OCI-LY1 (cell line): ENCODE data around the gene MAN1A2.

Experiments used
- H2AFZ ChIP-seq: fragments of 200-600 bp; sonication (generic), shearing (Covaris generic); 2 replicates; pipeline ENCODE4 v1.6.0; 2014; ENCODE audit warnings: antibody characterized with exemption, mild to moderate bottlenecking, low read length
- H3F3A ChIP-seq: fragments of 200-600 bp; sonication (generic), shearing (Covaris generic); 2 replicates; pipeline ENCODE4 v1.6.0; 2014; ENCODE audit warnings: mild to moderate bottlenecking, antibody characterized with exemption, low read length, moderate library complexity; ENCODE audit not compliant: insufficient read depth
- H3K27ac ChIP-seq: fragments of 200-600 bp; sonication (generic); 2 replicates; pipeline ENCODE4 v1.5.1; 2014; ENCODE audit warnings: low read length, mixed run types, mild to moderate bottlenecking, low read depth; ENCODE audit not compliant: poor library complexity, severe bottlenecking
- H3K27me3 ChIP-seq: fragments of 200-600 bp; sonication (generic); 2 replicates; pipeline ENCODE4 v1.6.0; 2014; ENCODE audit warnings: antibody characterized with exemption, mild to moderate bottlenecking, low read length, moderate library complexity; ENCODE audit not compliant: insufficient read depth
- H3K36me3 ChIP-seq: fragments of 200-600 bp; sonication (generic); 2 replicates; pipeline ENCODE4 v1.6.1; 2014; ENCODE audit warnings: mild to moderate bottlenecking, antibody characterized with exemption, low read length, moderate library complexity, mixed read lengths; ENCODE audit not compliant: insufficient read depth
- H3K4me1 ChIP-seq: fragments of 200-600 bp; sonication (generic); 2 replicates; pipeline ENCODE4 v1.5.1; 2014; ENCODE audit warnings: mild to moderate bottlenecking, low read length, moderate library complexity; ENCODE audit not compliant: insufficient read depth, severe bottlenecking
- H3K4me2 ChIP-seq: fragments of 200-600 bp; sonication (generic), shearing (Covaris generic); 2 replicates; pipeline ENCODE4 v1.6.1; 2014; ENCODE audit warnings: low read length
- H3K4me3 ChIP-seq: fragments of 200-600 bp; sonication (generic); 2 replicates; pipeline ENCODE4 v1.5.1; 2014; ENCODE audit warnings: low read length, low read depth, mild to moderate bottlenecking, mixed read lengths; ENCODE audit not compliant: poor library complexity, severe bottlenecking
- H3K79me2 ChIP-seq: fragments of 200-600 bp; shearing (Covaris generic); 2 replicates; pipeline ENCODE4 v1.6.1; 2016; ENCODE audit warnings: mixed run types, low read length, mixed read lengths; ENCODE audit not compliant: insufficient read depth
- H3K9ac ChIP-seq: fragments of 200-600 bp; sonication (generic), shearing (Covaris generic); 2 replicates; pipeline ENCODE4 v1.6.1; 2014; ENCODE audit warnings: mild to moderate bottlenecking, low read length, mixed read lengths
- H3K9me2 ChIP-seq: fragments of 200-600 bp; sonication (generic), shearing (Covaris generic); 2 replicates; pipeline ENCODE4 v1.6.1; 2014; ENCODE audit warnings: low read depth, mild to moderate bottlenecking, low read length, mixed read lengths
- H3K9me3 ChIP-seq: fragments of 200-600 bp; shearing (Covaris generic); 2 replicates; pipeline ENCODE4 v1.6.1; 2014; ENCODE audit warnings: low read length, mixed read lengths
- H4K20me1 ChIP-seq: fragments of 200-600 bp; sonication (generic), shearing (Covaris generic); 2 replicates; pipeline ENCODE4 v1.6.0; 2016; ENCODE audit warnings: mild to moderate bottlenecking, low read length; ENCODE audit not compliant: insufficient read depth
- CTCF ChIP-seq: fragments of 200-600 bp; sonication (generic), shearing (Covaris generic); IDR thresholded peaks from 2 replicates; pipeline ENCODE4 v1.5.1; 2017; ENCODE audit warnings: mild to moderate bottlenecking, antibody characterized with exemption, low read length, moderate library complexity, mixed read lengths
- EZH2 ChIP-seq: fragments of 200-600 bp; sonication (generic), shearing (Covaris generic); IDR thresholded peaks from 2 replicates; pipeline ENCODE4 v1.8.0; 2017; ENCODE audit warnings: borderline replicate concordance, mixed run types, mild to moderate bottlenecking, antibody characterized with exemption, low read length, moderate library complexity, mixed read lengths

Gene MAN1A2

GRCh38 chr1:117511273-117511672 lies 144.0 kb downstream of the MAN1A2 start:
- Histone ChIP-seq H3K27ac (no peak overlapping the region), H3F3A (no peaks in the 10 kb centered on the region), H3K9me3 (no peaks in the 10 kb centered on the region), H2AFZ (no peak overlapping the region), H3K36me3 (peaks cover 14% of the 10 kb centered on the region; the same call in 1 of the 2 replicates), H3K9me2 (no peaks in the 10 kb centered on the region), H3K4me3 (no peak overlapping the region), H3K79me2 (no peaks in the 10 kb centered on the region), H4K20me1 (no peaks in the 10 kb centered on the region), H3K4me1 (no peaks in the 10 kb centered on the region), H3K27me3 (no peaks in the 10 kb centered on the region), H3K9ac (no peak overlapping the region), H3K4me2 (no peak overlapping the region)
- TF ChIP-seq EZH2 = no peak
- TF ChIP-seq CTCF = no peak

- Histone ChIP-seq H2AFZ (no peak overlapping the region), H4K20me1 (no peaks in the 10 kb centered on the region), H3K4me2 (no peak overlapping the region), H3K9me2 (no peaks in the 10 kb centered on the region), H3K9me3 (no peaks in the 10 kb centered on the region), H3K36me3 (peaks cover 11% of the 10 kb centered on the region; the same call in 1 of the 2 replicates), H3K27ac (no peak overlapping the region), H3K4me3 (no peak overlapping the region), H3K27me3 (no peaks in the 10 kb centered on the region), H3K4me1 (no peaks in the 10 kb centered on the region), H3K79me2 (no peaks in the 10 kb centered on the region), H3F3A (no peaks in the 10 kb centered on the region), H3K9ac (no peak overlapping the region)
- TF ChIP-seq EZH2 (no peak), CTCF (peak; percentile 76)
Measured at GRCh38 chr1:117512728-117513321, 145.6 kb downstream of the MAN1A2 start.

GRCh38 chr1:117523111-117523510 lies 155.9 kb downstream of the MAN1A2 start:
- H4K20me1 ChIP-seq = no peaks in the 10 kb centered on the region

More at GRCh38 chr1:117523111-117523510, 155.9 kb downstream of the MAN1A2 start:
- H3K36me3 ChIP-seq = no peaks in the 10 kb centered on the region; the same call in 1 of the 2 replicates
- H3K9me3 ChIP-seq = no peaks in the 10 kb centered on the region
- H3K27me3 ChIP-seq = no peaks in the 10 kb centered on the region
- H2AFZ ChIP-seq = no peak overlapping the region
- no peak overlapping the region for H3K9ac ChIP-seq
- no peaks in the 10 kb centered on the region for H3K9me2 ChIP-seq
- no peak overlapping the region for H3K4me3 ChIP-seq
- H3K4me1 ChIP-seq = no peaks in the 10 kb centered on the region
- no peak overlapping the region for H3K27ac ChIP-seq
- H3K4me2 ChIP-seq = no peak overlapping the region
- TF ChIP-seq CTCF (no peak), EZH2 (no peak)
- no peaks in the 10 kb centered on the region for H3F3A ChIP-seq
- no peaks in the 10 kb centered on the region for H3K79me2 ChIP-seq
